Breast epithelium (tissue), 3 donors: ENCODE results near the gene TAF1.
"Not testable (repeated sequence)": the region's sequence is repeated elsewhere in the genome, so short reads cannot be mapped to it uniquely, and the experiment has no call there.

Source experiments
- POLR2A ChIP-seq: fragments of 450-650 bp; IDR thresholded peaks from one replicate; pipeline ENCODE4 v1.6.1; 2016; ENCODE audit warnings: antibody characterized with exemption, mild to moderate bottlenecking, moderate library complexity
- TF ChIP-seq, protein P1 (sequence below), 3 donors: fragments of 450-650 bp; IDR thresholded peaks; one replicate each; pipeline ENCODE4 v1.5.1; 2016 to 2017; ENCODE audit warnings: antibody characterized with exemption in 3 of 3, mild to moderate bottlenecking in 3 of 3, moderate library complexity in 3 of 3

GRCh38 chrX:71513731-71514130 is 147.6 kb downstream of the TAF1 start:
- TF ChIP-seq, protein P1, sequence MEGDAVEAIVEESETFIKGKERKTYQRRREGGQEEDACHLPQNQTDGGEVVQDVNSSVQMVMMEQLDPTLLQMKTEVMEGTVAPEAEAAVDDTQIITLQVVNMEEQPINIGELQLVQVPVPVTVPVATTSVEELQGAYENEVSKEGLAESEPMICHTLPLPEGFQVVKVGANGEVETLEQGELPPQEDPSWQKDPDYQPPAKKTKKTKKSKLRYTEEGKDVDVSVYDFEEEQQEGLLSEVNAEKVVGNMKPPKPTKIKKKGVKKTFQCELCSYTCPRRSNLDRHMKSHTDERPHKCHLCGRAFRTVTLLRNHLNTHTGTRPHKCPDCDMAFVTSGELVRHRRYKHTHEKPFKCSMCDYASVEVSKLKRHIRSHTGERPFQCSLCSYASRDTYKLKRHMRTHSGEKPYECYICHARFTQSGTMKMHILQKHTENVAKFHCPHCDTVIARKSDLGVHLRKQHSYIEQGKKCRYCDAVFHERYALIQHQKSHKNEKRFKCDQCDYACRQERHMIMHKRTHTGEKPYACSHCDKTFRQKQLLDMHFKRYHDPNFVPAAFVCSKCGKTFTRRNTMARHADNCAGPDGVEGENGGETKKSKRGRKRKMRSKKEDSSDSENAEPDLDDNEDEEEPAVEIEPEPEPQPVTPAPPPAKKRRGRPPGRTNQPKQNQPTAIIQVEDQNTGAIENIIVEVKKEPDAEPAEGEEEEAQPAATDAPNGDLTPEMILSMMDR (IDR thresholded peaks at IDR 0.05), result not testable (repeated sequence)
- not testable (repeated sequence) for TF ChIP-seq POLR2A
